Measurements from ENCODE around the gene CDK18. TPM values are rescaled to one million over a fixed set of nuclear protein-coding genes. Genes with fewer than 3 reads are reported as not detected.

The CDK18 gene
- polyA plus RNA-seq, 1 donor from 2014 or later = not detected

GRCh38 chr1:205492201-205492667 is 12.2 kb upstream of the CDK18 start:
- Histone ChIP-seq H3F3A (ENCODE audit: insufficient read depth, low read length, poor library complexity, severe bottlenecking) (no peaks in the 10 kb centered on the region), H3K27ac (ENCODE audit: low read length) (no peak overlapping the region)
- TF ChIP-seq SMC3 (conservative IDR thresholded peaks at IDR 0.05; ENCODE audit: poor library complexity) (no peak), CTCF (IDR thresholded peaks at IDR 0.05; ENCODE audit: poor library complexity, severe bottlenecking) (no peak), MXI1 (conservative IDR thresholded peaks at IDR 0.05; ENCODE audit: poor library complexity, severe bottlenecking) (no peak), RAD21 (conservative IDR thresholded peaks at IDR 0.05) (no peak), EZH2 (IDR thresholded peaks at IDR 0.05; ENCODE audit: borderline replicate concordance, insufficient read depth, low read length, poor library complexity, severe bottlenecking) (no peak), REST (IDR thresholded peaks at IDR 0.05; ENCODE audit: borderline replicate concordance) (no peak), POLR2AphosphoS5 (IDR thresholded peaks at IDR 0.05) (no peak), TAF1 (IDR thresholded peaks at IDR 0.05; ENCODE audit: low read depth) (no peak), EP300 (conservative IDR thresholded peaks at IDR 0.05; ENCODE audit: poor library complexity, severe bottlenecking) (no peak)

GRCh38 chr1:205492774-205493173 is 11.7 kb upstream of the CDK18 start:
- TF ChIP-seq EZH2 (IDR thresholded peaks at IDR 0.05; ENCODE audit: borderline replicate concordance, insufficient read depth, low read length, poor library complexity, severe bottlenecking) = no peak
- no peak for TF ChIP-seq RAD21 (conservative IDR thresholded peaks at IDR 0.05)
- TF ChIP-seq REST (IDR thresholded peaks at IDR 0.05; ENCODE audit: borderline replicate concordance) = no peak
- TF ChIP-seq TAF1 (IDR thresholded peaks at IDR 0.05; ENCODE audit: low read depth) = no peak
- no peak for TF ChIP-seq POLR2AphosphoS5 (IDR thresholded peaks at IDR 0.05)
- TF ChIP-seq MXI1 (conservative IDR thresholded peaks at IDR 0.05; ENCODE audit: poor library complexity, severe bottlenecking) = no peak
- TF ChIP-seq EP300 (conservative IDR thresholded peaks at IDR 0.05; ENCODE audit: poor library complexity, severe bottlenecking) = no peak
- TF ChIP-seq SMC3 (conservative IDR thresholded peaks at IDR 0.05; ENCODE audit: poor library complexity) = no peak
- TF ChIP-seq CTCF (IDR thresholded peaks at IDR 0.05; ENCODE audit: poor library complexity, severe bottlenecking) = no peak
- Histone ChIP-seq H3K27me3 (ENCODE audit: insufficient read depth, low read depth, low read length) (no peaks in the 10 kb centered on the region), H3K9me3 (ENCODE audit: low read length) (no peaks in the 10 kb centered on the region), H3K4me3 (ENCODE audit: low read length) (no peak overlapping the region), H2AFZ (ENCODE audit: low read depth, low read length) (no peak overlapping the region), H3K36me3 (ENCODE audit: insufficient read depth, low read length) (no peaks in the 10 kb centered on the region), H3K27ac (ENCODE audit: low read length) (no peak overlapping the region), H3K79me2 (replicated peaks; ENCODE audit: insufficient read depth, low read length) (no peaks in the 10 kb centered on the region), H3K9ac (ENCODE audit: low read length) (no peak overlapping the region), H3K4me2 (ENCODE audit: low read length) (no peak overlapping the region), H4K20me1 (ENCODE audit: insufficient read depth) (no peaks in the 10 kb centered on the region), H3F3A (ENCODE audit: insufficient read depth, low read length, poor library complexity, severe bottlenecking) (no peaks in the 10 kb centered on the region), H3K9me2 (ENCODE audit: insufficient read depth, low read length) (no peaks in the 10 kb centered on the region)

More at GRCh38 chr1:205492201-205492667, 12.2 kb upstream of the CDK18 start:
- Histone ChIP-seq H3K27me3 (ENCODE audit: insufficient read depth, low read depth, low read length) (no peaks in the 10 kb centered on the region), H3K9me2 (ENCODE audit: insufficient read depth, low read length) (no peaks in the 10 kb centered on the region), H4K20me1 (ENCODE audit: insufficient read depth) (no peaks in the 10 kb centered on the region), H3K4me3 (ENCODE audit: low read length) (no peak overlapping the region), H3K79me2 (replicated peaks; ENCODE audit: insufficient read depth, low read length) (no peaks in the 10 kb centered on the region), H3K9ac (ENCODE audit: low read length) (no peak overlapping the region), H3K4me2 (ENCODE audit: low read length) (no peak overlapping the region), H3K36me3 (ENCODE audit: insufficient read depth, low read length) (no peaks in the 10 kb centered on the region), H3K9me3 (ENCODE audit: low read length) (no peaks in the 10 kb centered on the region), H2AFZ (ENCODE audit: low read depth, low read length) (no peak overlapping the region)

Data from neural cell (in vitro differentiated cells).